Measurements from ENCODE around the gene TMEM240. TPM values are rescaled to one million over a fixed set of nuclear protein-coding genes. Genes with fewer than 3 reads are reported as not detected.
A peak's percentile ranks its signal among the peaks of the same experiment; 100 is the strongest.

TMEM240 gene
- total RNA-seq, 1 experiment from 2014 or later = 1.2 TPM

DNA sequence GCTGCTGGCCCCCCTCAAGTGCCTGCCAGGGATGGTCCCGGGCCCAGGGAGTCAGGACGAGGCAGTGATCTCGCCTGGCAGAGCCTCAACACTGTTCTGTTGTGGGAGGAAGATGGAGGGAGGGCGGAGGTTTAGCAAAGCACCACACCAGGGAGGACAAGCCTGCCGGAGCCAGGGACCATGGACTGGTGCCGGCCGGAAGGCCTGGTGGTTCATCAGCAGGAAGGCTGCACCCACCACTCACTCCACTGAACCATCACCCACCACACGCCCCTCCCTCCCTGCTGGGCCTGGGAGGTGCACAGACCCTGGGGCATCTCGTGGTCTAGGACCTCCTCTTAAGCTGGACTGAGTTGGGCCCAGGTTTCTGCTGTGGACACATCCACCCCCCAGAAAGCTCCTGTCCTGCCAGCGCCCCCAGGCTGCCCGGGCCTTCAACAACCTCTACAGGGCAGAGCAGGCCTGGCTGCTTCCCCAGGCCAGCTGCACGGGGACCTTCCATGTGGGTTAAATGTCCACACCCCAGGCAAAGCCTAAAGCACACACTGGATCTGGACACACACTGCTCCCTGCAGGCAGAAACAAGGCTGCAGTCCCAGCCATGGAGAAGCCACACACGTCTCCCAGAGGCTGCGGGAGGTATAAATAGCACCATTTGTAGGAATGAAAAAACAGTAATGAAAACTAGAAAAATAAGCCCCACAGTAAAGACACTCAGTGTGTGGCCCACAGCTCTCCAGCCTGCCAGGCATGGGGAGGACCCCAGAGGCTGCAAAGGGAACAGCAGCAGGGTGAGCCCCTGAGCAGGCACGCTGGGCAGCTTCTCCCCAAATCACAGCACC, 10.4 kb upstream of the TMEM240 start:
- BruUV-seq (replicated peaks) = no TSS peak
- DNase-seq = peak in 1 of 2 experiments; percentile 37
- CTCF ChIA-PET = no interaction called here

DNA sequence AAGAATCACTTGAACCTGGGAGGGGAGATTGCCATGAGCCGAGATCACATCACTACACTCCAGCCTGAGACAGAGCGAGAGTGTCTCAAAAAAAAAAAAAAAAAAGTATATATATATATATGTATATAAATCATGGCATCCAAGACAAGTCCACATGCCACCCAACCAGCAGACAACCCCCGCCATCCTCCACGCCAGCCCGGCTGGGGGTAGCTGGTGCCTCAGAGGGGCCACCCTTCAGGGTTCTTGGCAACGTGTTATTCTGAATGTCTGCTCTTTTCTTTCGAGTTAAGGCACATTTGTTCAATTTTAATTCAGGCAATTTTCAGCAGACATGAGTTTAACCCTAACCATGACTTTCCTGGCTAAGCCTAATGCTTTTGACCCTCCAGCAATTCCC, 9.7 kb upstream of the TMEM240 start:
- DNase-seq = no peak
- H3K36me3 ChIP-seq (ENCODE audit: control insufficient read depth, insufficient read depth, low read length) = no peaks in the 10 kb centered on the region; the same call in 1 of the 2 replicates
- Mint-ChIP-seq H3K4me3 (ENCODE audit: unreplicated experiment) (no peak overlapping the region), H3K27me3 (ENCODE audit: insufficient read depth, unreplicated experiment) (no peaks in the 10 kb centered on the region), H3K4me1 (ENCODE audit: low read depth, unreplicated experiment) (no peaks in the 10 kb centered on the region), H3K36me3 (ENCODE audit: insufficient read depth, unreplicated experiment) (peaks cover 35% of the 10 kb centered on the region), H3K9me3 (ENCODE audit: unreplicated experiment) (no peaks in the 10 kb centered on the region), H3K27ac (ENCODE audit: unreplicated experiment) (no peak overlapping the region)
- H3K27me3 ChIP-seq (replicated peaks; ENCODE audit: control insufficient read depth, insufficient read depth, low read length) = no peaks in the 10 kb centered on the region
- CTCF ChIA-PET = no interaction called here
- intact Hi-C loops (cut with micrococcal nuclease; ENCODE audit: unreplicated experiment) = no loop called here
- no peaks in the 10 kb centered on the region for H3K4me1 ChIP-seq
- no TSS peak for BruUV-seq (replicated peaks)
- TF ChIP-seq, protein P1, sequence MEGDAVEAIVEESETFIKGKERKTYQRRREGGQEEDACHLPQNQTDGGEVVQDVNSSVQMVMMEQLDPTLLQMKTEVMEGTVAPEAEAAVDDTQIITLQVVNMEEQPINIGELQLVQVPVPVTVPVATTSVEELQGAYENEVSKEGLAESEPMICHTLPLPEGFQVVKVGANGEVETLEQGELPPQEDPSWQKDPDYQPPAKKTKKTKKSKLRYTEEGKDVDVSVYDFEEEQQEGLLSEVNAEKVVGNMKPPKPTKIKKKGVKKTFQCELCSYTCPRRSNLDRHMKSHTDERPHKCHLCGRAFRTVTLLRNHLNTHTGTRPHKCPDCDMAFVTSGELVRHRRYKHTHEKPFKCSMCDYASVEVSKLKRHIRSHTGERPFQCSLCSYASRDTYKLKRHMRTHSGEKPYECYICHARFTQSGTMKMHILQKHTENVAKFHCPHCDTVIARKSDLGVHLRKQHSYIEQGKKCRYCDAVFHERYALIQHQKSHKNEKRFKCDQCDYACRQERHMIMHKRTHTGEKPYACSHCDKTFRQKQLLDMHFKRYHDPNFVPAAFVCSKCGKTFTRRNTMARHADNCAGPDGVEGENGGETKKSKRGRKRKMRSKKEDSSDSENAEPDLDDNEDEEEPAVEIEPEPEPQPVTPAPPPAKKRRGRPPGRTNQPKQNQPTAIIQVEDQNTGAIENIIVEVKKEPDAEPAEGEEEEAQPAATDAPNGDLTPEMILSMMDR (IDR thresholded peaks at IDR 0.05; ENCODE audit: insufficient read depth in 1 of 2, low read depth in 1 of 2, low read length in 1 of 2, severe bottlenecking in 1 of 2, unreplicated experiment in 1 of 2) = no peak
- POLR2A ChIA-PET = no interaction called here
- H3K9me3 ChIP-seq = no peaks in the 10 kb centered on the region
- no peak overlapping the region for H3K4me3 ChIP-seq (ENCODE audit: low read depth, low read length)

More for the DNA sequence above, 10.4 kb upstream of the TMEM240 start:
- Histone ChIP-seq H3K27me3 (replicated peaks; ENCODE audit: control insufficient read depth, insufficient read depth, low read length) (no peaks in the 10 kb centered on the region), H3K36me3 (ENCODE audit: control insufficient read depth, insufficient read depth, low read length) (no peaks in the 10 kb centered on the region; the same call in 1 of the 2 replicates), H3K4me3 (ENCODE audit: low read depth, low read length) (no peak overlapping the region), H3K4me1 (no peaks in the 10 kb centered on the region), H3K9me3 (no peaks in the 10 kb centered on the region)
- H3K4me1 Mint-ChIP-seq (ENCODE audit: low read depth, unreplicated experiment) = no peaks in the 10 kb centered on the region
- intact Hi-C loops (cut with micrococcal nuclease; ENCODE audit: unreplicated experiment) = no loop called here
- POLR2A ChIA-PET = no interaction called here
- no peaks in the 10 kb centered on the region for H3K27me3 Mint-ChIP-seq (ENCODE audit: insufficient read depth, unreplicated experiment)
- peaks cover 35% of the 10 kb centered on the region for H3K36me3 Mint-ChIP-seq (ENCODE audit: insufficient read depth, unreplicated experiment)
- H3K9me3 Mint-ChIP-seq (ENCODE audit: unreplicated experiment) = no peaks in the 10 kb centered on the region
- H3K4me3 Mint-ChIP-seq (ENCODE audit: unreplicated experiment) = no peak overlapping the region
- H3K27ac Mint-ChIP-seq (ENCODE audit: unreplicated experiment) = no peak overlapping the region
- TF ChIP-seq, protein P1 (IDR thresholded peaks at IDR 0.05; ENCODE audit: insufficient read depth in 1 of 2, low read depth in 1 of 2, low read length in 1 of 2, severe bottlenecking in 1 of 2, unreplicated experiment in 1 of 2) = no peak

DNA sequence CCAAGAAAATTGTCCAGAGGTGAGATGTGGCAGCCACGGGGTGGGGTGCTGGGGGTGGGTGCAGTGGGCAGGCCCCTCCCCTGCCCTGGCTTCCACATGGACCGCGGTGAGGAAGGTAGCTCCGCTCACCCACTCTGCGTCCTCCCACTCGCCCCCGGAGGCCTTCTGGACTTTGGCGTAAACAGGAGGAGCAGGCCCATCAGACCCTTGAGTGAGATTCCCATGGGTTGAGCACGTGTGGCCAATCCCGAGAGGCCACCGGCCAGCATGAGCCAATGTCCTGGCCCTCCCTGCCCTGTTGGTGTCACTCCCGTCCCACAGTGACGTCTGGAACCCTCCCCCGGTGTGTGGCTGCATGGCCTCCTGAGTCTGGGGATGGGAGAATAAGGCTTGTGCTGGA, 8.2 kb upstream of the TMEM240 start:
- H3K36me3 ChIP-seq (ENCODE audit: control insufficient read depth, insufficient read depth, low read length) = no peaks in the 10 kb centered on the region; the same call in 1 of the 2 replicates
- H3K4me3 ChIP-seq (ENCODE audit: low read depth, low read length) = no peak overlapping the region
- intact Hi-C loops (cut with micrococcal nuclease; ENCODE audit: unreplicated experiment) = no loop called here
- no peaks in the 10 kb centered on the region for H3K4me1 ChIP-seq
- no peak overlapping the region for H3K4me3 Mint-ChIP-seq (ENCODE audit: unreplicated experiment)
- CTCF ChIA-PET = no interaction called here
- no peaks in the 10 kb centered on the region for H3K4me1 Mint-ChIP-seq (ENCODE audit: low read depth, unreplicated experiment)
- no peak for DNase-seq
- H3K9me3 Mint-ChIP-seq (ENCODE audit: unreplicated experiment) = no peaks in the 10 kb centered on the region
- H3K27me3 ChIP-seq (replicated peaks; ENCODE audit: control insufficient read depth, insufficient read depth, low read length) = no peaks in the 10 kb centered on the region
- H3K36me3 Mint-ChIP-seq (ENCODE audit: insufficient read depth, unreplicated experiment) = peaks cover 29% of the 10 kb centered on the region
- no TSS peak for BruUV-seq (replicated peaks)
- H3K27me3 Mint-ChIP-seq (ENCODE audit: insufficient read depth, unreplicated experiment) = no peaks in the 10 kb centered on the region
- H3K9me3 ChIP-seq = no peaks in the 10 kb centered on the region
- no peak overlapping the region for H3K27ac Mint-ChIP-seq (ENCODE audit: unreplicated experiment)
- TF ChIP-seq, protein P1 (IDR thresholded peaks at IDR 0.05; ENCODE audit: insufficient read depth in 1 of 2, low read depth in 1 of 2, low read length in 1 of 2, severe bottlenecking in 1 of 2, unreplicated experiment in 1 of 2) = no peak
- POLR2A ChIA-PET = interaction anchor here (0.7 kb wide), 1 partner anchor 327 kb away, joined by 7 read pairs; no protein-coding TSS in a partner anchor

Data from Caco-2 (cell line).